ENCODE results near the gene PTGDR.
A peak's percentile ranks its signal among the peaks of the same experiment; 100 is the strongest.

Gene PTGDR

DNA sequence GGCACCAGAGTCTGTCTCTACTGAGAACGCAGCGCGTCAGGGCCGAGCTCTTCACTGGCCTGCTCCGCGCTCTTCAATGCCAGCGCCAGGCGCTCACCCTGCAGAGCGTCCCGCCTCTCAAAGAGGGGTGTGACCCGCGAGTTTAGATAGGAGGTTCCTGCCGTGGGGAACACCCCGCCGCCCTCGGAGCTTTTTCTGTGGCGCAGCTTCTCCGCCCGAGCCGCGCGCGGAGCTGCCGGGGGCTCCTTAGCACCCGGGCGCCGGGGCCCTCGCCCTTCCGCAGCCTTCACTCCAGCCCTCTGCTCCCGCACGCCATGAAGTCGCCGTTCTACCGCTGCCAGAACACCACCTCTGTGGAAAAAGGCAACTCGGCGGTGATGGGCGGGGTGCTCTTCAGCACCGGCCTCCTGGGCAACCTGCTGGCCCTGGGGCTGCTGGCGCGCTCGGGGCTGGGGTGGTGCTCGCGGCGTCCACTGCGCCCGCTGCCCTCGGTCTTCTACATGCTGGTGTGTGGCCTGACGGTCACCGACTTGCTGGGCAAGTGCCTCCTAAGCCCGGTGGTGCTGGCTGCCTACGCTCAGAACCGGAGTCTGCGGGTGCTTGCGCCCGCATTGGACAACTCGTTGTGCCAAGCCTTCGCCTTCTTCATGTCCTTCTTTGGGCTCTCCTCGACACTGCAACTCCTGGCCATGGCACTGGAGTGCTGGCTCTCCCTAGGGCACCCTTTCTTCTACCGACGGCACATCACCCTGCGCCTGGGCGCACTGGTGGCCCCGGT is at the start of gene PTGDR:
PTGDR (plus strand) TSS at position 198 of the 778 bp plus-strand sequence; CDS start at position 315, 117 bp downstream.
- DNase-seq: peak; percentile 52

DNA sequence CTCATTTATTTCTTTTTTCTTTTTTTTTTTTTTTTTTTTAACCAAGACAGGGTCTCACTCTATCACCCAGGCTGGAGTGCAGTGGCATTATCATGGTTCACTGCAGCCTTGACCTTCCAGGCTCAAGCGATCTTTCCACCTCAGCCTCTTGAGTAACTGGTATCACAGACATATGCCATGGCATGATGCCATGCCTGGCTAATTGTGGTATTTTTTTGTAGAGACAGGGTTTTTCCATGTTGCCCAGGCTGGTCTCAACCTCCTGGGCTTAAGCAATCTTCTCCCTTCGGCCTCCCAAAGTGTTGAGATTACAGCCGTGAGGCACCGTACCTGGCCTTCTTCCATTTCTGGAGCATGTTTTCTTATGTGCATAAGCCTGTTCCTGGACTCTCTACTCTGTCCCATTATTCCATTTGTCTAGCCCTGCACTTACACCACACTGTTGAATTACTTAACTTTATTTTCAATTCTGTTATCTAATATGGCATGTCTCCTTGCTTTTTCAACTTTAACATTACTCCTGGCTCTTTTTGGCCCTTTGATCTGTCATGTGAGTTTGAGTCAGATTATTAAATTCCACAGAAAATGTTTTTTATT is 47.9 kb upstream of the PTGDR start:
- no peak for DNase-seq

GRCh38 chr14:52220924-52221811 is 46.3 kb upstream of the PTGDR start:
- peak; percentile 2 for DNase-seq

DNA sequence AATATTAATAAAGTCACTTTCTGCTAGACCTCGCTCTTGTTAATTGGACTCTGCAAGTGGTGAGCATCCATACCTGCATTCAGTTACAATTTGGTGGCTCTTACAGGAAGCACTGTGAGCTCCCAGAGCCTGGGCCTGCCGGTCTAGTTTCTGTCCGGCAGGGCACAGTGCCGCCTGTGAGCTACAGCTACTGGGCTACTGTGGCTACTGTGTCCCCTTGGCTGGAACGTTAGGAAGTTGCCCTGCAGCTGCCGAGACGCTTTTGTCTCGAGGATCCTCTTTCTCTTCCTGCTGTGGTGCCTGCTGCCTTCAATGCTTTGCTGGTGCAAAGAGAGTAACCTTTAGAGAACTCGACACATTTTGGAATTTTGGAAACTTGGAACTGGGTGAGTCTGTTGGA is 44.6 kb upstream of the PTGDR start:
- DNase-seq: no peak

GRCh38 chr14:52227619-52228222 is 39.8 kb upstream of the PTGDR start:
- no peak for DNase-seq

GRCh38 chr14:52233693-52234092 is 33.8 kb upstream of the PTGDR start:
- DNase-seq: no peak

DNA sequence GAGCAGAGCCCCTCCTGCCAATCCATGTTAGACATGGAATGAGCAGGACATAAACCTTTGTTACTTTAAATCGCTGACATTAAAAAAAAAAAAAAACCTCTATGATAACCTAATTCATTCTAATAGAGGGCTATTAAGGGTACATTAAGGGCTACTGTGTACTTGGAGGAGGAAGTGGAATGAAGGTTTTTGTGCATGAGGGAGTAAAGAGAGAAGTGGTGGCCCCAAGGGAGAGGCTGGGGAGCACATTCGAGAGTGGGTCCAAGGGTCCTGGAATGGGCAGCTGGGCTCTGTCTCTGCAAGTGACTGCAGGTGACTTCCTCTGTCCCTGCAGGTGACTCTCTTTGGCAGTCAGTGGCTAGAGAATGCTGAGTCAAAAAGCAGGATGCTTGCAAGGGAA is 32.1 kb upstream of the PTGDR start:
- no peak for DNase-seq

GRCh38 chr14:52235866-52236510 is 31.5 kb upstream of the PTGDR start:
- no peak for DNase-seq

DNA sequence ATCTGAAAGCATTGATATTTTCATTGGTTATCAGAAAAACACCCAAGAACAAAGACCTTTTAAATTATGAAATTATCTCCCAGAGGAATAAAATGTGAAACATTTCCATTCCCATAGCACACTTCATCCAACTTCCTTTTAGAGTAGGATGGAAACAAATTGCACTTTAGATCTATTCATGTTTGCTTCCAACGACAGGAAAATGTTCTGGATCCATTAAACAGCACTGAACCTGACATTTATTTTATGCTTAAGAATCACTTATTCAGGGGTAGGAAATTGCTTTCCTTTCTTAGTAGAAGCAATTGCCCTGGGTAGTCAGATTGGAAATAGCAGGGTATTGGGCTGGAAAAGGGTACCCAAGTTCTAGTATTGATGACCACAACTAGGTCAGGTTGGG is 28.8 kb upstream of the PTGDR start:
- no peak for DNase-seq

GRCh38 chr14:52240623-52241022 is 26.9 kb upstream of the PTGDR start:
- no peak for DNase-seq

DNA sequence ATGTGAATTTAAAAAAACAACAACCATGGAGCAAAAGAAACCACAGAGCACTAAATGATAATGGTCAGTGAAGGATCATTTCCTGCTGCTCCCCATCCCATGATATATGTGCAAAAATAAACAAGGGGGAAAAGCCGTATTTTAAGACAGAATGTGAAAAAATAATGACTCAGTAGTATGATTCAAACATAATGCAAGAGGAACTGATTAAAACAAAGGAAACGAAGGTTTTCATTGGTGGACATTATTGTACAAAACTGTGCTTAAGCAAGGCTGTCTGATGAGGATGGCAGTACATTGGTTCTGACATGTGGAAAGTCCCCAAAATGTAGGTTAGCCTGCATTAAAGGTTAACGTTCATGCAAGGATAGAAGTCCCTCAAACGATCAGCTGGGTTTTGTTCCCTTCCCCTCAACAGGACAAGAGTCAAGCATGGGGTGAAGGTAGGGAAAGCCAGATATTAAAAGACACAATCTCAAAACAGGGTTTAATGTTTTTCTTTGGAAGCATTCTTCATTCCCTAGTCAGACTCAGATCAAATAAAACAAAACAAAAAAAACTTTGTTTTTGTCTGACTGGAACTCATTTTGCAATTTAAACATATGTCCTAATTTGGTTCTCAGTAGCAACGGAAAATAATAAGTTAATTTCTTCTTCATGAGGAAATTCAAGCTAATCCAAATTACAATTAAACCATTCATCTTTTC is 26.3 kb upstream of the PTGDR start:
- no peak for DNase-seq

DNA sequence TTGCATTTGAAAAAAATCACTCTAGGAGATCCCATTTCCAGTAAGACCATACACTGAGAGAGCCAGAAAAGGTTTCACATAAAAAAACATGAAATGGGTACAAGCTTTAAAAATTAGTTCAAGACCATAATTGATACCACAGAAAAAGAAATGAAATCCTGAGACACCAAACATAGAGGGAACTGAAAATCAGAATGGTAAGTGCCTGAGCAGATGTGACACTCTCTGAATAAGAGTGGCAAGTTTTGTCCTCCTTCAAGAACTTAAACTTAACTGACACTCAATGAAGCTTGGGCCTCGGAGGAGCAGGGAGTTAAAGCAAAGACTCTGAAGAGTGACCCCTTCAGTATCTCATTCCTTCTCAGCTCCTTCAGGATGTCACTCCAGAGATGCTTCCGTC is 23.2 kb upstream of the PTGDR start:
- DNase-seq: no peak

GRCh38 chr14:52244997-52245396 is 22.5 kb upstream of the PTGDR start:
- no peak for DNase-seq

DNA sequence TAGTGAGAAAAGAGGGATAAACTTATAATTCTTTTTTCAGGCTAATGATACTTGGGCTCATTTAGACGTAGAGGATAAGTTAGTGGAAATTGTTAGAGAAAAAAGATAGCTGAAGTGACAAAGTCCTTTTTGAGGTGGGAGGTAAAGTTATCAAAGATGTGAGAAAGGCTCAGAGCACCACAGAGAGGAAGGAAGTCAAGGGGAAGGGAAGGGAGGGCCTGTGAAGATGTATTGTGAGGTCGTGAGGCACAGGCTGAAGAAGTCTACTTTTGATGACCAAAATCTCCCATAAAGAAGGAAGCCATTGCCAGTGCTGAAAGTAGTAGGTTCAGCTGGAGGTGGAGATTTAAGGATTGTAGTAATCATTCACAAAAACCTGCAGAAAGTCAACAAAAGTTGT is 19.4 kb upstream of the PTGDR start:
- DNase-seq: no peak

- DNase-seq: no peak
Measured at GRCh38 chr14:52251724-52252123, 15.8 kb upstream of the PTGDR start.

GRCh38 chr14:52253503-52253902 is 14.0 kb upstream of the PTGDR start:
- no peak for DNase-seq

DNA sequence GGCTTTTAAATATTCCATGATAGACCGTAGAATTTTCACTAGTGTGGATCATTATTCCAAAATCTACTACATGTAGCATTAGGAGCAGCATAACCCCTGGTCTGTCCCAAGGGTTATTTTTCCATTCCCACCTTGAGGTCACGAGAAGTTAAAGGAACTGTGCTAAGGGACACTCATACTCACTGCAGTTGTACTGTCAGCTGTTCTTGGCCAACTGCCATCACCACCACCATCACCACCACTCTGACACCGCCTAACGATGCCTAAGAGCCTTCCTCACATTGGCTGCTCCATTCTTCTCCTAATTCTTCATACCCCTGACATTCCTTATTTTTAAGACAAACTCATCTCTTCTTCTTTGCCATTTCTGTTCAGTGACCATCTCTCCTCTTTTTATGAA is 13.4 kb upstream of the PTGDR start:
- DNase-seq: no peak

GRCh38 chr14:52258783-52259182 is 8.7 kb upstream of the PTGDR start:
- DNase-seq: no peak

- DNase-seq: no peak
Measured at GRCh38 chr14:52259434-52259833, 8.1 kb upstream of the PTGDR start.

DNA sequence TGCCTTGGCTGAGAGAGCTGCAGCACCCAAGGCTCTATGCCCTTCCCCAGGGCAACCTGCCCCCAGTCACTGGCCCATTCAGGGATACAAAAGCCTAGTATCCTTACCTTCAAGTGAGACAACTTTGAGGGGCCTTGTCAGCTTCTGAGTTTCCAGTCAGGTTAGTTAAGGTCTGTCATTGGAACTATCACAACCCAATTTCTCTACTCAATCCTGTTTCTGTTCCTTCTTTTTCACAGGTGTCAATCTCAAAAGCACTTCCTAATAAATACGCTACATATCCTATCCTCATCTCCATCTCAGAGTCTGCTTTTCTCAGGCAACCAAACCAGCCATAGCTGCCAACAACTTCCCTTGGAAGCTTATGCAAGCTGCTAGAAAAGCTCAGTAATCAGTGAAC is 4.9 kb upstream of the PTGDR start:
- no peak for DNase-seq

DNA sequence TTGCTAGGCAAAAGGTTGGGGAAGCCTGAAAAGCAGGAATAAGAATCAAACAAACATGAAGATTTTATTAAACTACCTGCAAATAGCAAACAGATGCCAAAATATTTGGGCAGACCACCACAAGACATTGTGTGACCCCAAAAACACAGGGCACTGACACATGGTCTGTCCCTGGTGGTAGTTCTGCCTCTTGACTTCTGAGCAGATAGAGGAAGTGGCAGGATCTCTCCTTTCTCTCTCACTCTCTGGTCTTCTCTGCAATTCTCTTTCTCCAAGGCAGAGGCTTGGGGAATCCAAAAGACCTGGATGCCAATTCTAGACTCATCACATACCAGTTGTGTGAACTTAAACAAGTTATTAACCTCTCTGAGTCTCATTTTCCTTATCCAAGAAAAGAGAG is 4.3 kb upstream of the PTGDR start:
- DNase-seq: no peak

DNA sequence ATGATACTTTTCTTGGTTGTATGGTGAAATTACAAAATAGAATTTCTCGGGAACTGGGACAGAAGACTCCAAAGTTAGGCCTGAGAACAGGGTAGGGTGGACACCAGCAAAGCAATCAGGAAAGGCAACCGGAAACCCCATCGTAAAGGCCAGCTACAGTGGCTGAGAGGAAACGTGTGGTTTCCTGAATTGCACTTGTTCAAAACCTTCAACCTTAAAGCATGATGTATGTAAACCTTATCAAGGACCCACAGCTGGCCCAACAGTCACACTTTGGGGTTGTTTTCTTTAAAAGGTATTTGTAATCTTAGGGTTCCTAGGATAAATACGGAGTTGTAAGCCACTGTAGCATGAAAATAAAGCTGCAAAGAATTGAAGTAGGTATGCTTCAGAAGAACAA is 2.2 kb upstream of the PTGDR start:
- no peak for DNase-seq
